ENCODE results near the gene GABRD.

Gene GABRD

GRCh38 chr1:2053784-2054376 is 34.7 kb downstream of the GABRD start:
- DNase-seq (ENCODE audit: low read depth), result no peak

DNA sequence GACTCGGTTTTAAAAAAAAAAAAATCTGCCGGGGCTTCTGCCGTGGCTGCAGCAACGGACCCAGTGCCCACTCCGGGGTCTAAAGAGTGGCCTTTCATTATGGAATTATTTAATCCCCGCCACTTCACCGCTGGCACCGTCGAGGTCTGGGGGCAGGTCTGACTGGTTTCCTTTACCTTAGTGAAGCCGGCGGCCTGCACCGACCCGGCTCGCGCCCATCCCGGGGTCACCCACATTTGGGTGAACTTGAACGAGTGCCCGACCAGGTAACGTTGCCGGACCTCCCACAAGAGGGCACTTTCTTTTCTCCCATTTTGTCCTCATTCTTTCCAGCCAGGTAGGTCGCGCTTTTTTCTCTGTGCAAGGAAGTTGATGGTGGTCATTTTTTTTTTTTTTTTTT is 35.4 kb downstream of the GABRD start:
- DNase-seq (ENCODE audit: low read depth), result no peak

GRCh38 chr1:2055911-2056575 is 36.9 kb downstream of the GABRD start:
- DNase-seq (ENCODE audit: low read depth), result no peak

- DNase-seq (ENCODE audit: low read depth), result no peak
These were observed 37.9 kb downstream of the GABRD start for GRCh38 chr1:2056955-2057590.

DNA sequence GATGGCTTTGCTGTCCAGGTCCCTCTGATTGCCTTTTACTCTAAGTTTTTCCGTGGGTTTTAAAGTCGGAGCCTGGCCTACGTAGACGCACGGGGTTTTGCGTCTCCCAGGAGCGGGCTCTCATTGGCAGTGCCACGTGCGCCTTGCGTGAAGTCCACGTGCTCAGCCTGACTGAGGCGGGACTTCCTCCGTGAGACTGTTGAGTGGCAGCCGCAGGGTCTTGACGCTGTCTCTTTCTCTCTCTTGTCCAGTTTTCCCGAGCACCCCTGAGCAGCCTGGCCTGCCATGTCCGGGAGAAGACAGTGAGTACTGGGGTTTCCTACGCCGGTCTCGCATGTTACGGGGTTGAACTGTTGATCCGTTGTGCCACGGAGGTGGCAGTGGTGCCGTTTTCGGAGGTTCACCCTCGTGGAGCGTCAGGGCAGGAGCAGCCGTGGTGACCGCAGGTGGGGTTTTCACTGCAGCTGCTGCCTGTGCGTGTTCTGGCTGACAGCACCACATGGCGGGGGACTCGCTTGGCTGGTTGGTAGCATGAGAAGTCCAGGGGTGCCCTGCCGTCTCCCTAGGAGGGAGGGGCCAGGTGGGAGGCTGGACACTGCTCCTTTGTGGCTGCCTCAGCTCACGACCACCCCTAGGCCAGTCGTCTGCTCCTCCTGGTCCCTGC is 40.3 kb downstream of the GABRD start:
- no peak for DNase-seq (ENCODE audit: low read depth)

DNA sequence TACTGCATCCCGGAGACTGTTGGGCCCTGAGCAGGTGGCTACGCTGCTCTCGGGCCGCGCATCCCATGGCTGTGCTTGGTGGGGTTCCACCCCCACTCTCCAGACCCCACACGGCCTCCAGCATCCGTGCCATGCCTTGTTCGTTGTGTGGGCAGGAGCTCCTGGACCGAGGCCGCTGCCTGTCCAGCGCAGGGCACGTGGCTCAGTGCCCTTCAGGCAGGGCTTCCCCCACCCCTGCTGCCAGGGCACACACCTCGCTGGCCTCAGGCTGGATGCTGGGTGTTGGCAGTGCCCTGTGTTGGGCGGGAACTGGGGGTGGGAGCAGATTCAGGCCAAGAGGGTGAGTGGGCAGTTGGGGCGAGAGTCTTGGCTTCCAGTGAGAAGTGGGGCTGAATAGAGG is 40.9 kb downstream of the GABRD start:
- no peak for DNase-seq (ENCODE audit: low read depth)

DNA sequence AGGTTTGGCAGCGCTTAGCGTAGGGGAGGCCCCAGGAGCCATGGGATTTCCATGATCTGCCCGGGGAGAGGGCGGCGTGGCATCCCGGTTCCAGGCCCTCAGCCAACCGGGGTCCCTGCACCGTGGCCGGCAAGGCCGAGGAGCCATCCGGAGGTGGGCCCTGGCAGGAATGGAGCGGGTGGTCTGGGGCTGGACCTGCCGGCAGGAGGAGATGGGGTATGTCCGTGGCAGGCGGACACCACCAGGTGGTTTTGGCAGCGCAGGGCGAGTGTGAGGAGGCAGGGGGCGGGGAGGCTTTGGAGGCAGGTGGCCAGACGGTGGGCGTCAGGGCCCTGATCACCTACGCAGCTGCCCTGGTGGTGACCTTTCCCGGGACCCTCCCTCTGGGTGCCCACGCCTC is 41.4 kb downstream of the GABRD start:
- no peak for DNase-seq (ENCODE audit: low read depth)

DNA sequence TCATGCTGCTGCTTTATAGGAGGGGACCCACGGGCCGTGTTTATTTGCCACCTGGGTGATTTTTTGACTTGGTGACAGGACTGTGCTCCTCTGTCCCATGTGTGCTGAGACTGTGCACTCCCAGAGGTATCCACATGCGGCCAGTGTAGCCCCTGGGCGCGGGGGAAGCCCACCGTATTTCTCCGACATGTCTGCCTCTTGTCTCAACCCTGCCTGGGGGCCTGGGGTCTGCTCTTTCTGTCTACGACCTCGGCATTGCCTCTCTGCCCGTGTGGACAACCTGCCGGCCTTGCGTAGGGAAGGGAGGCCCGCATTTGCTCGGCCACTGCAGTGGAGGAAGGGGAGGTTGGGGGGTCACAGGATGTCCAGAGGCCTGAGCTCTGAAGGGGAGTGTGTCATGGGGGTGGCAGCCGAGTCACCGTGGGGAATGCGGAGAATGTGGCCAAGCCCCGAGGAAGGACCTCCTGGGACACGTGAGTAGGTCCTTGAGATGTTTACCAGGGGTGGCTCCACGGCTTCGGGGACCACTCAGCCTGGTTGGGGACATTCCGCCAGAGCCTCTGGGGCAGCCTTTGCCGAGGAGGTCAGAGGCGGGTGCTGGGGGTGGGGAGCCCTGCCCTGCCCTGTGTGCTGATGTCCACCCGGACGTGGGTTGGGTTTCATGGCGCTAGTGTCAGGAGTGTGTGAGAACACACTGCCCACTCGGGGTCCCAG is 42.1 kb downstream of the GABRD start:
- DNase-seq (ENCODE audit: low read depth), result no peak

DNA sequence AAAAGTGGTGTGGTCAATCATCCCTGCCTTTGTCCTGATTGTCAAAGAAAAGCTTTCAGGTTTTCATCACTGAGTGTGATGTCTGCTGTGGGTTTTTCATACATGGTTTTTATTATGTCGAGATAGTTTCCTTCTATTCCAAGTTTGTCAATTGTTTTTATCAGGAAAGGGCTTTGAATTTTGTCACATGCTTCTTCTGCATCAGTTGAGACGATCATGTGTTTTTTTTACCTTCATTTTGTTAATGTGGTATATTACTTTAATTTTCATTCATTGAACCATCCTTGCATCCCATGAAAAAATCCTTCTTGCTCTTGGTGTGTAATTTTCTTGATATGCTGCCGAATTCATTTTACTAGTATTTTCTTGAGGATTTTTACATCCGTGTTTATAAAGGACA is 46.6 kb downstream of the GABRD start:
- DNase-seq (ENCODE audit: low read depth), result no peak

- DNase-seq (ENCODE audit: low read depth), result no peak
These were observed 48.2 kb downstream of the GABRD start for GRCh38 chr1:2067393-2067792.

DNA sequence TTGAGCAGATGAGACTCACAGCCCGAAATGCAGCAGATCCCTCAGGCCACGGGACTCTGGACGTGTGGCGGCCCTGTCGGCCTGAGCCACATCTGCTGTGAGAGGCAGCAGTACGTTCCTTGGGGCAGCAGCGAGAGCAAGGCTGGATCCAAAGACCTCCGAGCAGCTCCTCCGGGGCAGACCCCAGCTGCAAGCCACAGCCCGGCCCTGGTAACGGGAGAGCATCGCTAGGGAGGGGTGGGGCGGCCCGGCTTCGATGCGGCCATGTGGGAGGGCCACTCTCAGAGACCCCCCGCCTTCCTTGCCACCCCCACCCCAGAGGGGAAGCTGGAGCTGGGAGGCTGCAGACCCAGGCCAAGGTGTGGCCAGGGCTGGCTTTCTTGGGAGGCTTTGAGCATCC is 48.8 kb downstream of the GABRD start:
- DNase-seq (ENCODE audit: low read depth), result no peak

- no peak for DNase-seq (ENCODE audit: low read depth)
These were observed 49.8 kb downstream of the GABRD start for GRCh38 chr1:2068951-2069350.

- no peak for DNase-seq (ENCODE audit: low read depth)
These were observed 50.9 kb downstream of the GABRD start for GRCh38 chr1:2070016-2070415.

- no peak for DNase-seq (ENCODE audit: low read depth)
These were observed 51.8 kb downstream of the GABRD start for GRCh38 chr1:2070800-2071530.

GRCh38 chr1:2072109-2072806 is 53.1 kb downstream of the GABRD start:
- DNase-seq (ENCODE audit: low read depth), result no peak

DNA sequence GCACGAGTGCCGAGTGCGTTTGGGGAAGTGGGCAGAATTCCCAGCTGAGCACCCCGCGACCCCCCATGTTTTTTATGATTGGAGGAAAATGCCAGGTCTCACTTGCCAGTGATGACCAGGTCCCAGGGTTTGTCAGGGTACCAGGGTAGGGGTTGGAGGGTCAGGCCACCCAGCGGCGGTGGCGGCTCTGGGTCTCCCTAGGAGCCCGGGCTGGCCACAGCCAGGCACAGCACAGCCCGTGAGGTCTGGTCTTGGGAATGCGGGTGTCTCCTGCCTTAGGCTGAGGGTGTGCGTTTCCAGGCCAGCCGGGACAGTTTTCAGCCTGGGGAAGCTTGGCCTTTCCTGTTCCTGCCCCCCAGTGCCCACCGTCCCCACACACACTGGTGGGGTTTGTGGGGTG is 53.7 kb downstream of the GABRD start:
- DNase-seq (ENCODE audit: low read depth), result no peak

- peak; percentile 70 for DNase-seq (ENCODE audit: low read depth)
These were observed 54.5 kb downstream of the GABRD start for GRCh38 chr1:2073382-2074230.

DNA sequence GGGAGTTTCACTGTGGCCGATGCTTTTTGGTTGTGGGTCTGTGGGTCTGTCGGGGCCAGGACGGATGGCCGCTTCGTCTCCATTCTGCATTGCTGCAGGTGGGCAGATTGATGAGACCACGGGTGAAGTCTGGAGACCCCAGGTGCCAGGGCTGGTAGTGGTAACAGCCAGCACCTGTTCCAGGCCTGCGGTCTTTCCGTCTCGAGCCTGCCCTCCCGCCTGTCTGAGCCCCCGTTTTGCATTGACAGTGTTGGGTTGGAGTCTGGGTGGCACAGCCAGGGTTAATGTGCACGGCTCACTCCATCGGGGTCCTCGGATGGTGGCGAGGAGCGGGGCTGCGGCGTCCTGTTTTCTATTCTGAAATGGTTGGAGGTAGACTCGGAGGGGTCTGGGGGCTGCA is 55.3 kb downstream of the GABRD start:
- no peak for DNase-seq (ENCODE audit: low read depth)

DNA sequence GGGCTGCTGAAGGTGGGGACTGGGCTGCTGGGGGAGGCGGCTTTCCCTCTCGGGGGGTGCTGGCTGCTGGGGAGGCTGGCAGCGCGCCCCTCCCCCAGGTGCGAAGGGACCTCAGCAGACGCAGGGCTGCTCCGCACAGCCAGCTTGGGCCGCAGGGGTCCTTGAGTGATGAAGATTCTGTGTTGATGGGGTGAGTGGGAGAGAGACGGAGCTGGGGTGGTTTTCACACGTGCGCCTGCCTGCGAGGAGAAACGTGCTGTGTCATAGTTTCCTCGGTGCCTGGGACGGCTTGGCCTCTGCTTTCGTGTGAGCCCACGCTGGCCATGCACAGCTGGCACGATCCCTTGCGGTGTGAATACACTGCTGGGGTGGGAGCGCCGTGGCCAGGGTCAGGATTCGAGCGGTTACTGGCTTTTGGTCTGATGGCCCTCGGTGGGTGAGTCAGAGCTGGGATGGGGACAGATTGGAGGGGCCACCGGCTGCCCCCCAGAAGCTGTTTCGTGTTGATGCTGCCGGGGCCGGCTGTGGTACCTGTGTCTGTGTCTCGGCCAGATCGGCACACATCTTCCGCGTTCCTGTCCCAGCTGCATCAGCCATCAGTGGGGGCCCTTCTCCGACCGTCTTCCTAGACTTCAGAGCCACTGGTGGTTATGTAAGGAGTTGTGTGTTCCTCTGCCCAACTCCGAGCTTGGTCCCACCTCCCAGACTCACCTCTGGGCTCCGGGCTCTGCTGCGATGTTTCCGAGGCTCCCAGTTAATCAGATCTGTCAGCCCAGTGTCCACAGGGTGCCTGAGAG is 56.0 kb downstream of the GABRD start:
- DNase-seq (ENCODE audit: low read depth), result no peak

Data from EH (cell line).